ENCODE results near the gene ANKRD34C.

DNA sequence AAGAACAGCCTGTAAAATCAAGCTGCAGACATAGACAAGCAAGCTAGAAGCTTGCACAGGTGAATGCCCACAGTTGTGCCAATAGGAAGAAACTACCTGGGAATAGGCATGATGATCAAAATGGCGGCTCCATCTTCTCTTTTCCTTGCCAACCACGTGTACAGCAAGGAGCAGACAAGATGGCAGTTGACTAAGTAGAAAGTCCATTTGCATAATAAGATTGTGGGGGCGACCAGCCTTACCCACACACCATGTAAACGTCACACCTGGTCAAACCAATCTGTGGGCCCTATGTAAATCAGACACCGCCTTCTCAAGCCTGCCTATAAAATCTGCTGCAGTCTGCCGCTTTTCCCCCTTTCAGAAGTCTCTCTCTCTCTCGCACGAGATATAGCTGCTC, 25.1 kb upstream of the ANKRD34C start:
- TF ChIP-seq, protein P1, sequence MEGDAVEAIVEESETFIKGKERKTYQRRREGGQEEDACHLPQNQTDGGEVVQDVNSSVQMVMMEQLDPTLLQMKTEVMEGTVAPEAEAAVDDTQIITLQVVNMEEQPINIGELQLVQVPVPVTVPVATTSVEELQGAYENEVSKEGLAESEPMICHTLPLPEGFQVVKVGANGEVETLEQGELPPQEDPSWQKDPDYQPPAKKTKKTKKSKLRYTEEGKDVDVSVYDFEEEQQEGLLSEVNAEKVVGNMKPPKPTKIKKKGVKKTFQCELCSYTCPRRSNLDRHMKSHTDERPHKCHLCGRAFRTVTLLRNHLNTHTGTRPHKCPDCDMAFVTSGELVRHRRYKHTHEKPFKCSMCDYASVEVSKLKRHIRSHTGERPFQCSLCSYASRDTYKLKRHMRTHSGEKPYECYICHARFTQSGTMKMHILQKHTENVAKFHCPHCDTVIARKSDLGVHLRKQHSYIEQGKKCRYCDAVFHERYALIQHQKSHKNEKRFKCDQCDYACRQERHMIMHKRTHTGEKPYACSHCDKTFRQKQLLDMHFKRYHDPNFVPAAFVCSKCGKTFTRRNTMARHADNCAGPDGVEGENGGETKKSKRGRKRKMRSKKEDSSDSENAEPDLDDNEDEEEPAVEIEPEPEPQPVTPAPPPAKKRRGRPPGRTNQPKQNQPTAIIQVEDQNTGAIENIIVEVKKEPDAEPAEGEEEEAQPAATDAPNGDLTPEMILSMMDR (IDR thresholded peaks at IDR 0.05), result no peak
- TF ChIP-seq POLR2A (IDR thresholded peaks at IDR 0.05), result no peak

All from uterus (tissue), 2 donors.